Measurements from ENCODE around the gene LCOR. TPM values are rescaled to one million over a fixed set of nuclear protein-coding genes. Genes with fewer than 3 reads are reported as not detected.

LCOR gene
- polyA plus RNA-seq, 2 donors: 2.9 to 5.9 TPM

- Histone ChIP-seq H3K4me1 (ENCODE audit: control insufficient read depth in 2 of 2, insufficient read depth in 2 of 2, low read length in 1 of 2) (no peaks in the 10 kb centered on the region), H3K27me3 (ENCODE audit: control insufficient read depth in 1 of 2, insufficient read depth in 2 of 2, low read length in 2 of 2) (no peaks in the 10 kb centered on the region), H3K4me3 (ENCODE audit: low read depth in 1 of 2, low read length in 2 of 2) (no peak overlapping the region), H3K36me3 (ENCODE audit: control insufficient read depth in 2 of 2, insufficient read depth in 2 of 2, low read length in 1 of 2) (no peaks in the 10 kb centered on the region), H3K27ac (ENCODE audit: low read depth in 2 of 2, low read length in 1 of 2) (no peak overlapping the region), H3K9me3 (ENCODE audit: control insufficient read depth in 2 of 2, insufficient read depth in 1 of 2, low read depth in 1 of 2, low read length in 1 of 2) (no peaks in the 10 kb centered on the region)
- WGBS, 2 donors: 85 to 87% methylated on average over 1 of the region's 1 CpG
These were observed 70.0 kb downstream of the LCOR start for GRCh38 chr10:96902117-96902516.

- H3K36me3 ChIP-seq (ENCODE audit: control insufficient read depth in 2 of 2, insufficient read depth in 2 of 2, low read length in 1 of 2): no peaks in the 10 kb centered on the region
- H3K4me3 ChIP-seq (ENCODE audit: low read depth in 1 of 2, low read length in 2 of 2): no peak overlapping the region
- 80 to 86% methylated on average over 4 of the region's 4 CpGs for WGBS, 2 donors
- H3K4me1 ChIP-seq (ENCODE audit: control insufficient read depth in 2 of 2, insufficient read depth in 2 of 2, low read length in 1 of 2): no peaks in the 10 kb centered on the region
- H3K27me3 ChIP-seq (ENCODE audit: control insufficient read depth in 1 of 2, insufficient read depth in 2 of 2, low read length in 2 of 2): no peaks in the 10 kb centered on the region
- H3K9me3 ChIP-seq (ENCODE audit: control insufficient read depth in 2 of 2, insufficient read depth in 1 of 2, low read depth in 1 of 2, low read length in 1 of 2): no peaks in the 10 kb centered on the region
- no peak overlapping the region for H3K27ac ChIP-seq (ENCODE audit: low read depth in 2 of 2, low read length in 1 of 2)
These were observed 70.7 kb downstream of the LCOR start for GRCh38 chr10:96902731-96903358.

DNA sequence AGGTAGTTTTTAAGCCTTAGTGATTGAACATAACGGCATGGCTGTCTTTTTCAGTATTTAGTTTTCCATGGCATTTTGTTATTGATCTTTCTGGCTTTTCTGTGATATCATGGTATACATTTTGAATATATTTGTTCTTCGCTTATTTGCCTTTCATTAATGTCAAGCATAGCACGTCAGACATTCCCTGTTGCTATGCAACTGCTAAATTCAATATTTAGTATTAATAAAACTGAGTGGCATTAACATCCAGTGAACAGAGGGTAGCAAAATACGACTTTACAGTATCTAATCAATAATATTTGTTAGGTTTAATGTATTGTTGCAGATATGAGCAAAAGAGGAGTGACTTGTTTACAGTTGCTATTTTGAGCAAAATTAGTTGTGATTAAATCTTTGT, 72.5 kb downstream of the LCOR start:
- Histone ChIP-seq H3K27ac (ENCODE audit: low read depth in 2 of 2, low read length in 1 of 2) (no peak overlapping the region), H3K4me1 (ENCODE audit: control insufficient read depth in 2 of 2, insufficient read depth in 2 of 2, low read length in 1 of 2) (no peaks in the 10 kb centered on the region), H3K36me3 (ENCODE audit: control insufficient read depth in 2 of 2, insufficient read depth in 2 of 2, low read length in 1 of 2) (no peaks in the 10 kb centered on the region), H3K27me3 (ENCODE audit: control insufficient read depth in 1 of 2, insufficient read depth in 2 of 2, low read length in 2 of 2) (no peaks in the 10 kb centered on the region), H3K4me3 (ENCODE audit: low read depth in 1 of 2, low read length in 2 of 2) (no peak overlapping the region), H3K9me3 (ENCODE audit: control insufficient read depth in 2 of 2, insufficient read depth in 1 of 2, low read depth in 1 of 2, low read length in 1 of 2) (no peaks in the 10 kb centered on the region)
- 78 to 88% methylated on average over 4 of the region's 4 CpGs for WGBS, 2 donors

DNA sequence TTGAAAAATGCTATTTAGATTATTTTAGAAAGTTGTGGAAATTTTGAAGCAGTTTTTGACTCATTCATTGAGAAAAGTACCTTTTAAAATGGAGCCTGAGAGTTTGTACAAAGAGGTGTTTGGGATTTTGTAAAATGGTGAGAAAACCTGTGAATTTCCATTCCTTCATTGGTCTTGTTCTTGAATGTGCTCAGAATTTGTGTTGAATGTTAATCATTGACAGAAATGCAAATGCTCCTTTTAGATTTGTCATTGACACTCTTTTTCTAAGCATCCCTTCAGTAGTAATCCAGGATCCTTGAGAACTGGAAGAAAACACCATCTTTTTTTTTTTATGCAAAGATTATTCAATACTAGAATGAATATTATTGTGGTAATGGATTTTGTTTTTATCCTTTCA, 74.8 kb downstream of the LCOR start:
- no peaks in the 10 kb centered on the region for H3K27me3 ChIP-seq (ENCODE audit: control insufficient read depth in 1 of 2, insufficient read depth in 2 of 2, low read length in 2 of 2)
- H3K4me1 ChIP-seq (ENCODE audit: control insufficient read depth in 2 of 2, insufficient read depth in 2 of 2, low read length in 1 of 2): no peaks in the 10 kb centered on the region
- H3K9me3 ChIP-seq (ENCODE audit: control insufficient read depth in 2 of 2, insufficient read depth in 1 of 2, low read depth in 1 of 2, low read length in 1 of 2): no peaks in the 10 kb centered on the region
- no peak overlapping the region for H3K4me3 ChIP-seq (ENCODE audit: low read depth in 1 of 2, low read length in 2 of 2)
- no peak overlapping the region for H3K27ac ChIP-seq (ENCODE audit: low read depth in 2 of 2, low read length in 1 of 2)
- no peaks in the 10 kb centered on the region for H3K36me3 ChIP-seq (ENCODE audit: control insufficient read depth in 2 of 2, insufficient read depth in 2 of 2, low read length in 1 of 2)

DNA sequence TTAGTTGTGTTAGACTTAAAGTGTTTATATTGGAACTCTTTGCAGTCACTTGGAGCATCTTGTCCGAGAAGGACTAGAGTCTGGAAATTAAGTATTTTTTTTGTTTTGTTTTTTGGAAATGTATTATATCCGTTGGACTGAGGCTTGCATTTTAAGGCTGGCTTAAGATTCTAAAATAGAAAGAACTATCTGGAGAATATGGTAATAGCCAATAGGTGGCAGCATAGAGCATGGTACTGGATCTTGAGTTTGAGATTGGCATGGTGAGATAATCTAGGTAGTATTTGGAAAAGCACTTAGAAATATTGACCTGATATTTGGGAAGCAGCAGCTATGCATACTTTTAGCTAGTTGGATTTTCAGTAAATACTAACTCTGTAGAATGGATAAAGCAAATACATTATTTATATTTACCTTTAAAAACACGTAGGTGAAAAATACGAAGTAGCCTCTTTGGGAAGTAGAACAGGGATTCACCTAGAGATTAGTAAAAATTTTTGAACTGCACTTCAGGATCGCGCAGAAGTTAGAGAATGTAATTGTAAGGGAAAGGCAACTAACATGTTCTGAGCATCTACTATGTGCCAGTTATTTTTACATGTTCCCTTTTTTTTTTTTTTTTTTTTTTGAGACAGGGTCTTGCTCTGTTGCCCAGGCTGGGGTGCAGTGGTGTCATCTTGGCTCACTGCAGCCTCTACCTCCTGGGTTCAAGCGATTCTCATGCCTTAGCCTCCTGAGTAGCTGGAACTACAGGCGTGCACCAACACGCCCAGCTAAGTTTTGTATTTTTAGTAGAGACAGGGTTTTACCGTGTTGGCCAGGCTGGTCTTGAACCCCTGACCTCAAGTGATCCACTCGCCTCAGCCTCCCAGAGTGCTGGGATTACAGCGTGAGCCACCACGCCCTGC, 78.6 kb downstream of the LCOR start:
- Histone ChIP-seq H3K9me3 (ENCODE audit: control insufficient read depth in 2 of 2, insufficient read depth in 1 of 2, low read depth in 1 of 2, low read length in 1 of 2) (no peaks in the 10 kb centered on the region), H3K4me3 (ENCODE audit: low read depth in 1 of 2, low read length in 2 of 2) (no peak overlapping the region), H3K36me3 (ENCODE audit: control insufficient read depth in 2 of 2, insufficient read depth in 2 of 2, low read length in 1 of 2) (no peaks in the 10 kb centered on the region), H3K4me1 (ENCODE audit: control insufficient read depth in 2 of 2, insufficient read depth in 2 of 2, low read length in 1 of 2) (no peaks in the 10 kb centered on the region), H3K27me3 (ENCODE audit: control insufficient read depth in 1 of 2, insufficient read depth in 2 of 2, low read length in 2 of 2) (no peaks in the 10 kb centered on the region), H3K27ac (ENCODE audit: low read depth in 2 of 2, low read length in 1 of 2) (no peak overlapping the region)
- 81 to 87% methylated on average over 13 of the region's 13 CpGs for WGBS, 2 donors

- Histone ChIP-seq H3K4me3 (ENCODE audit: low read depth in 1 of 2, low read length in 2 of 2) (no peak overlapping the region), H3K27ac (ENCODE audit: low read depth in 2 of 2, low read length in 1 of 2) (no peak overlapping the region), H3K27me3 (ENCODE audit: control insufficient read depth in 1 of 2, insufficient read depth in 2 of 2, low read length in 2 of 2) (no peaks in the 10 kb centered on the region), H3K9me3 (ENCODE audit: control insufficient read depth in 2 of 2, insufficient read depth in 1 of 2, low read depth in 1 of 2, low read length in 1 of 2) (no peaks in the 10 kb centered on the region), H3K36me3 (ENCODE audit: control insufficient read depth in 2 of 2, insufficient read depth in 2 of 2, low read length in 1 of 2) (no peaks in the 10 kb centered on the region), H3K4me1 (ENCODE audit: control insufficient read depth in 2 of 2, insufficient read depth in 2 of 2, low read length in 1 of 2) (no peaks in the 10 kb centered on the region)
- WGBS, 2 donors: 50 to 54% methylated on average over 3 of the region's 3 CpGs
These were observed 80.3 kb downstream of the LCOR start for GRCh38 chr10:96912405-96912804.

GRCh38 chr10:96913906-96914305, 81.8 kb downstream of the LCOR start:
- H3K4me1 ChIP-seq (ENCODE audit: control insufficient read depth in 2 of 2, insufficient read depth in 2 of 2, low read length in 1 of 2): no peaks in the 10 kb centered on the region
- no peak overlapping the region for H3K27ac ChIP-seq (ENCODE audit: low read depth in 2 of 2, low read length in 1 of 2)
- H3K9me3 ChIP-seq (ENCODE audit: control insufficient read depth in 2 of 2, insufficient read depth in 1 of 2, low read depth in 1 of 2, low read length in 1 of 2): no peaks in the 10 kb centered on the region
- no peak overlapping the region for H3K4me3 ChIP-seq (ENCODE audit: low read depth in 1 of 2, low read length in 2 of 2)
- 95% methylated on average over 5 of the region's 5 CpGs for WGBS, 2 donors
- H3K27me3 ChIP-seq (ENCODE audit: control insufficient read depth in 1 of 2, insufficient read depth in 2 of 2, low read length in 2 of 2): no peaks in the 10 kb centered on the region
- no peaks in the 10 kb centered on the region for H3K36me3 ChIP-seq (ENCODE audit: control insufficient read depth in 2 of 2, insufficient read depth in 2 of 2, low read length in 1 of 2)

DNA sequence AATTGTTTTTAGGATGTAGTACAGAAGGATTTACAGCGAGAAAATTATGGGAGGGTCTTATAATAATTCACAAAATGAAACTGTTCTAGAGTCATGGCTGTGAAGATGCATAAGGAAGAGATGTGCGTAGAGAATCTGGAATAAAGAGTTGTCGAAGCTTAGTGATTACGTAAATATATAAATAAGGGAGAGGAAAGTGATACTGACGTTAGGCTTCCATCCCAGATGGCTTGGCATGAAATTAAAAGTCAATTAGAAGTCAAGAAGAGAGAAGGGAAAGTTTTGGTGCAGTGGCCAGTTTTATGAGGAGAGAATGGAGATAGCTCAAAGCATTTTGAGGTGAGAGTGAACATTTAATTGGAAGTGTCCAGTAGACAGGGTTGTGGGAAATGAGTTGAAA, 85.5 kb downstream of the LCOR start:
- Histone ChIP-seq H3K27ac (ENCODE audit: low read depth in 2 of 2, low read length in 1 of 2) (no peak overlapping the region), H3K36me3 (ENCODE audit: control insufficient read depth in 2 of 2, insufficient read depth in 2 of 2, low read length in 1 of 2) (no peaks in the 10 kb centered on the region), H3K4me1 (ENCODE audit: control insufficient read depth in 2 of 2, insufficient read depth in 2 of 2, low read length in 1 of 2) (no peaks in the 10 kb centered on the region), H3K27me3 (ENCODE audit: control insufficient read depth in 1 of 2, insufficient read depth in 2 of 2, low read length in 2 of 2) (no peaks in the 10 kb centered on the region), H3K4me3 (ENCODE audit: low read depth in 1 of 2, low read length in 2 of 2) (no peak overlapping the region), H3K9me3 (ENCODE audit: control insufficient read depth in 2 of 2, insufficient read depth in 1 of 2, low read depth in 1 of 2, low read length in 1 of 2) (no peaks in the 10 kb centered on the region)
- WGBS, 2 donors: 91 to 92% methylated on average over 5 of the region's 5 CpGs

GRCh38 chr10:96918214-96919002, 86.3 kb downstream of the LCOR start:
- Histone ChIP-seq H3K9me3 (ENCODE audit: control insufficient read depth in 2 of 2, insufficient read depth in 1 of 2, low read depth in 1 of 2, low read length in 1 of 2) (no peaks in the 10 kb centered on the region), H3K27ac (ENCODE audit: low read depth in 2 of 2, low read length in 1 of 2) (no peak overlapping the region), H3K4me3 (ENCODE audit: low read depth in 1 of 2, low read length in 2 of 2) (no peak overlapping the region), H3K4me1 (ENCODE audit: control insufficient read depth in 2 of 2, insufficient read depth in 2 of 2, low read length in 1 of 2) (no peaks in the 10 kb centered on the region), H3K27me3 (ENCODE audit: control insufficient read depth in 1 of 2, insufficient read depth in 2 of 2, low read length in 2 of 2) (no peaks in the 10 kb centered on the region), H3K36me3 (ENCODE audit: control insufficient read depth in 2 of 2, insufficient read depth in 2 of 2, low read length in 1 of 2) (no peaks in the 10 kb centered on the region)
- 81 to 86% methylated on average over 5 of the region's 5 CpGs for WGBS, 2 donors

Data from esophagus (tissue), 2 donors.